HFFc6 (cell line): Measurements from ENCODE around the gene SRY. TPM values are rescaled to one million over a fixed set of nuclear protein-coding genes. Genes with fewer than 3 reads are reported as not detected.

Source experiments
- DNase-seq: peaks from one replicate; pipeline ENCODE4 v3.0.0-alpha.2; 2018
- H3K27ac Mint-ChIP-seq: 2 replicates; pipeline ENCODE4 v1.8.0; 2020; ENCODE audit warnings: mild to moderate bottlenecking, mixed read lengths
- H3K27me3 Mint-ChIP-seq: 2 replicates; pipeline ENCODE4 v1.8.0; 2021; ENCODE audit warnings: mild to moderate bottlenecking, moderate library complexity, mixed read lengths; ENCODE audit not compliant: insufficient read depth
- H3K36me3 Mint-ChIP-seq: 2 replicates; pipeline ENCODE4 v1.8.0; 2021; ENCODE audit warnings: low read depth, mixed read lengths
- H3K4me1 Mint-ChIP-seq: 2 replicates; pipeline ENCODE4 v1.8.0; 2020; ENCODE audit warnings: low read depth, mixed read lengths
- H3K4me3 Mint-ChIP-seq: 2 replicates; pipeline ENCODE4 v1.8.0; 2020; ENCODE audit warnings: mild to moderate bottlenecking, moderate library complexity, mixed read lengths
- H3K9me3 Mint-ChIP-seq: 2 replicates; pipeline ENCODE4 v1.8.0; 2020; ENCODE audit warnings: mild to moderate bottlenecking, mixed read lengths
- total RNA-seq, 6 experiments: library from RNA; stranded (reverse); fragmentation: NEBNext Ultra II Directional; extraction: Animal tissue kit (Norgen Biotek cat#: 25700); gene quantifications; 2 replicates in 1 of 6; 3 replicates in 5 of 6; pipeline ENCODE4 v1.2.3, GENCODE V29; 2021
- TF ChIP-seq, protein P1 (sequence below): fragments of 200-600 bp; sonication (generic); IDR thresholded peaks from 2 replicates; pipeline ENCODE4 v1.5.0; 2021; ENCODE audit warnings: antibody characterized with exemption, mild to moderate bottlenecking

Gene SRY
- total RNA-seq, 6 experiments from 2014 or later = not detected

DNA sequence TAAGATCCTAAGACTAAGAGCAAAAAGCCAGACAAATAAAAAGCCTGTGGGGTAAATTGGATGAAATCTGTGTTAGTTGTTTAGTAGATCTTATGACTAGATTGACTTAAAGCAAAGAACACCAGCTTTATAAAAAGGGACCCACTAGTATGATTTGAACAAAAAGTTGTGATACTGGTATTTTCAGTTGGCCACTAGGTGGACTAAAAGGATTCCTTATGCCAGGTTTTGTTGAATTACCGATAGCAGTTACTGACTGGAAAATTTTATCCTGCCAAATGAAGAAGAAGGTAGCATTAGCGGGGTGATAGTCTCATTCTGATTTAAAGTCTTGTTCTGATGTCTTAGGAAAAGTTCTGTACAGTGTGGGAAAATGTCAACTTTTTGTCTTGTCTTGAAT lies 12.8 kb upstream of the SRY start:
- Mint-ChIP-seq H3K27ac (no peak overlapping the region), H3K36me3 (no peaks in the 10 kb centered on the region), H3K27me3 (peaks cover 3% of the 10 kb centered on the region; the same call in 1 of the 2 replicates), H3K9me3 (no peaks in the 10 kb centered on the region), H3K4me3 (no peak overlapping the region), H3K4me1 (no peaks in the 10 kb centered on the region)
- TF ChIP-seq, protein P1, sequence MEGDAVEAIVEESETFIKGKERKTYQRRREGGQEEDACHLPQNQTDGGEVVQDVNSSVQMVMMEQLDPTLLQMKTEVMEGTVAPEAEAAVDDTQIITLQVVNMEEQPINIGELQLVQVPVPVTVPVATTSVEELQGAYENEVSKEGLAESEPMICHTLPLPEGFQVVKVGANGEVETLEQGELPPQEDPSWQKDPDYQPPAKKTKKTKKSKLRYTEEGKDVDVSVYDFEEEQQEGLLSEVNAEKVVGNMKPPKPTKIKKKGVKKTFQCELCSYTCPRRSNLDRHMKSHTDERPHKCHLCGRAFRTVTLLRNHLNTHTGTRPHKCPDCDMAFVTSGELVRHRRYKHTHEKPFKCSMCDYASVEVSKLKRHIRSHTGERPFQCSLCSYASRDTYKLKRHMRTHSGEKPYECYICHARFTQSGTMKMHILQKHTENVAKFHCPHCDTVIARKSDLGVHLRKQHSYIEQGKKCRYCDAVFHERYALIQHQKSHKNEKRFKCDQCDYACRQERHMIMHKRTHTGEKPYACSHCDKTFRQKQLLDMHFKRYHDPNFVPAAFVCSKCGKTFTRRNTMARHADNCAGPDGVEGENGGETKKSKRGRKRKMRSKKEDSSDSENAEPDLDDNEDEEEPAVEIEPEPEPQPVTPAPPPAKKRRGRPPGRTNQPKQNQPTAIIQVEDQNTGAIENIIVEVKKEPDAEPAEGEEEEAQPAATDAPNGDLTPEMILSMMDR = peak; percentile 75
- peak; percentile 3 for DNase-seq

DNA sequence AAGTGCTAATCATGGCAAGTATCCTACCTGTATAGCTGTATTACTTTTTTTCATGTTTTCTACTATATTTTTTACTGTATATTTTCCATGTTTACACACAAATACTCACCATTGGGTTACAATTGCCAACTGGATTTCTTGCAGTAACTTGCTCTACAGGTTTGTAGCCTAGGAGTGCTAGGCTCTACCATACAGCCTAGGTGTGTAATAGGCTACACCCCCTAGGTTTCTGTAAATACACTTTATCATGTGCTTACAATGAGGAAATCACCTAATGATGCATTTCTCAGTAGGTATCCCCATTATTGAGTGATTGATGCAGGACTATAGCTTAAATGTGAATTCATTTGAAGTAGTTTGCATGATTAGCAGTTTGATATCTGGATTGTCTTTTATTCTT lies 10.5 kb upstream of the SRY start:
- Mint-ChIP-seq H3K9me3 (no peaks in the 10 kb centered on the region), H3K4me1 (no peaks in the 10 kb centered on the region), H3K27me3 (no peaks in the 10 kb centered on the region), H3K36me3 (no peaks in the 10 kb centered on the region), H3K27ac (no peak overlapping the region), H3K4me3 (no peak overlapping the region)
- TF ChIP-seq, protein P1 = no peak
- DNase-seq = no peak

DNA sequence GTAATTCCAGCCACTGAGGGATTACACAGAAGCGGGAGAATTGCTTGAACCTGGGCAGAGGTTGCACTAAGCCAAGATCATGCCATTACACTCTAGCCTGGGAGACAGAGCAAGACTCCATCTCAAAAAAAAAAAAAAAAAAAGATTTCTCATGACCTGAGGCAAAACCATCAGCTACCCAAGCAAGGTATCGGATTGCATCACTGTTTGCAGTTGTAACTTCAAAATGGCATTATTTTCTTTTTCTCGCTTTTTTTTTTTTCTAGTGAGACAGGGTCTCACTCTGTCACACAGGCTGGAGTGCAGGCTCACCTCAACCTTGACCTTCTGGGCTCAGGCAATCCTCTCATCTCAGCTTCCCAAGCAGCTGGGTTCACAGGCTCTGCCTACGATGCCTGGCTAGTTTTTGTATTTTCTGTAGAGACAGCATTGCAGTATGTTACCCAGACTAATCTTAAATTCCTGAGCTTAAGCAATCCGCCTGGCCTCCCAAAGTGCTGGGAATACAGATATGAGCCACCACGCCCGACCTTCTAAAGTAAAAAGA lies 9.6 kb upstream of the SRY start:
- Mint-ChIP-seq H3K9me3 (no peaks in the 10 kb centered on the region), H3K4me1 (no peaks in the 10 kb centered on the region), H3K27ac (no peak overlapping the region), H3K4me3 (no peak overlapping the region), H3K27me3 (no peaks in the 10 kb centered on the region), H3K36me3 (no peaks in the 10 kb centered on the region)
- no peak for DNase-seq
- TF ChIP-seq, protein P1 = no peak

DNA sequence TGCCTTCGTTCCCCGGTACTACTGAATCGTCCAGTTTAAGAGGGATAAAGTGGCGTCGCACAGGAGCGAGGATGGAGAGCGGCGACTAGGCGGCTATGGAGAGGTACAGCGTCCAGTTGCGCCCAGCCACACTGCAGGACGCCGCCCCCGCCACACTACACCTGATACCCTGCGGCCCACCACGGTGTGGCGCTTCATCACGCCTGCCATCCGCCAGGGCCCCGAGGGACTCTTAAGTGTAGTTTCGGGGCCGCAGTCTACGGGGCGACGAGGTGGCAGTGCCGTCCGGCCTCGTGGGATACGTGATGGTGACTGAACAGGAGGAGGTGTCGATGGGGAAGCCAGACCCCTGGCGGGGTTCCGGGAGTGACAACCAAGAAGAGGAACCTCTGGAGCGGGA lies 2.3 kb upstream of the SRY start:
- Mint-ChIP-seq H3K9me3 (no peaks in the 10 kb centered on the region), H3K27ac (no peak overlapping the region), H3K27me3 (peaks cover 23% of the 10 kb centered on the region), H3K4me3 (no peak overlapping the region), H3K36me3 (no peaks in the 10 kb centered on the region), H3K4me1 (no peaks in the 10 kb centered on the region)
- TF ChIP-seq, protein P1 = no peak; the same call in 1 of the 2 replicates
- DNase-seq = no peak

DNA sequence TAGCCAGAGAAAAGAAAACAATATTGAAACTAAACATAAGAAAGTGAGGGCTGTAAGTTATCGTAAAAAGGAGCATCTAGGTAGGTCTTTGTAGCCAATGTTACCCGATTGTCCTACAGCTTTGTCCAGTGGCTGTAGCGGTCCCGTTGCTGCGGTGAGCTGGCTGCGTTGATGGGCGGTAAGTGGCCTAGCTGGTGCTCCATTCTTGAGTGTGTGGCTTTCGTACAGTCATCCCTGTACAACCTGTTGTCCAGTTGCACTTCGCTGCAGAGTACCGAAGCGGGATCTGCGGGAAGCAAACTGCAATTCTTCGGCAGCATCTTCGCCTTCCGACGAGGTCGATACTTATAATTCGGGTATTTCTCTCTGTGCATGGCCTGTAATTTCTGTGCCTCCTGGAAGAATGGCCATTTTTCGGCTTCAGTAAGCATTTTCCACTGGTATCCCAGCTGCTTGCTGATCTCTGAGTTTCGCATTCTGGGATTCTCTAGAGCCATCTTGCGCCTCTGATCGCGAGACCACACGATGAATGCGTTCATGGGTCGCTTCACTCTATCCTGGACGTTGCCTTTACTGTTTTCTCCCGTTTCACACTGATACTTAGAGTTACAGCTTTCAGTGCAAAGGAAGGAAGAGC lies 488 bp downstream of the SRY start:
- TF ChIP-seq, protein P1 = no peak
- H3K27ac Mint-ChIP-seq = no peak overlapping the region
- no peak overlapping the region for H3K4me3 Mint-ChIP-seq

More for the DNA sequence above, 488 bp downstream of the SRY start:
- peaks cover 23% of the 10 kb centered on the region for H3K27me3 Mint-ChIP-seq
- no peak for DNase-seq
- no peaks in the 10 kb centered on the region for H3K4me1 Mint-ChIP-seq
- H3K36me3 Mint-ChIP-seq = no peaks in the 10 kb centered on the region
- no peaks in the 10 kb centered on the region for H3K9me3 Mint-ChIP-seq

Other genes with a start within 250 kb of the SRY start
- gene RPS4Y1, start 53.9 kb upstream of the SRY start, total RNA-seq = 100 to 1,000 TPM; 295 to 324 (median 307) TPM
- gene ZFY, start 147.7 kb upstream of the SRY start, total RNA-seq = 10 to 100 TPM; 13.8 to 19.7 (median 16.7) TPM